HepG2 (cell line): ENCODE results near the gene WDR20. TPM values are rescaled to one million over a fixed set of nuclear protein-coding genes. Genes with fewer than 3 reads are reported as not detected.

Source experiments
- ATAC-seq: fragments of 200-7000 bp; cut with Tn5 transposase; 3 replicates; pipeline ENCODE4 v1.9.1; 2020; ENCODE audit warnings: mild to moderate bottlenecking, moderate library complexity
- BruUV-seq: library from RNA; stranded (reverse); fragments of 400-500 nt; replicated peaks from 2 replicates; lab custom pipeline; 2021; lab: Mats Ljungman, UMichigan
- CTCF ChIA-PET: fragments of 300-600 bp; formaldehyde crosslinking; extraction: SDS; loops from one replicate; lab custom pipeline; 2021; ENCODE audit warnings: low total read pairs, inconsistent platforms, low intra/inter-chr PET ratio; lab: Yijun Ruan, JAX
- POLR2A ChIA-PET: fragments of 350-600 bp; sonication (Branson Sonifier 250); formaldehyde crosslinking; loops from one replicate; lab custom pipeline; 2020; ENCODE audit warnings: antibody characterized with exemption, inconsistent platforms; lab: Yijun Ruan, JAX
- DNase-seq: peaks from one replicate; pipeline ENCODE4 v3.0.0-alpha.2; 2015; ENCODE audit warnings: low spot score
- FAIRE-seq: peaks from 3 replicates; lab custom pipeline; 2011; peaks lifted over from hg19 to GRCh38; lab: Jason Lieb, UNC
- H2AFZ ChIP-seq: one replicate; pipeline ENCODE4 v1.6.1; 2011; ENCODE audit warnings: low read length, inconsistent platforms
- H3K27ac ChIP-seq: fragments of 300-600 bp; 3 replicates; pipeline ENCODE4 v1.8.0; 2011; ENCODE audit warnings: mixed run types, mild to moderate bottlenecking, mixed read lengths, low read length, inconsistent platforms; ENCODE audit not compliant: insufficient read depth; ENCODE audit errors: extremely low read length
- H3K27me3 ChIP-seq, 2 experiments: fragments of 200-600 bp in 1 of 2; 2 replicates in 1 of 2; 3 replicates in 1 of 2; pipeline versions ENCODE4 v1.6.0 to v1.8.0; 2011; ENCODE audit warnings: low read length in 2 of 2, mild to moderate bottlenecking in 2 of 2, moderate library complexity in 2 of 2, inconsistent platforms in 1 of 2; ENCODE audit not compliant: insufficient read depth in 2 of 2, control insufficient read depth in 1 of 2
- H3K36me3 ChIP-seq, 2 experiments: fragments of 200-600 bp in 1 of 2; replicated peaks in 1 of 2; 2 replicates in 1 of 2; 3 replicates in 1 of 2; pipeline versions ENCODE4 v1.5.1 to v1.8.0; 2011; ENCODE audit warnings: low read length in 2 of 2, inconsistent platforms in 1 of 2; ENCODE audit not compliant: insufficient read depth in 2 of 2, control insufficient read depth in 1 of 2
- H3K4me1 ChIP-seq: 2 replicates; pipeline ENCODE4 v1.5.1; 2012; ENCODE audit warnings: low read length, inconsistent platforms; ENCODE audit not compliant: insufficient read depth
- H3K4me2 ChIP-seq: 2 replicates; pipeline ENCODE4 v1.6.0; 2011; ENCODE audit warnings: low read depth, low read length, inconsistent platforms
- H3K4me3 ChIP-seq, 3 experiments: fragments of 200-600 bp in 1 of 3; sonication (generic), shearing (Covaris generic) in 1 of 3; replicated peaks in 1 of 3; 2 replicates each; pipeline ENCODE4 v1.5.1; 2011 to 2016; ENCODE audit warnings: low read length in 3 of 3, inconsistent platforms in 2 of 3, low read depth in 2 of 3, mild to moderate bottlenecking in 2 of 3, control low read depth in 1 of 3, mixed read lengths in 1 of 3; ENCODE audit not compliant: insufficient read depth in 1 of 3
- H3K79me2 ChIP-seq: one replicate; pipeline ENCODE4 v1.6.1; 2011; ENCODE audit warnings: low read length, inconsistent platforms; ENCODE audit not compliant: insufficient read depth
- H3K9ac ChIP-seq: 2 replicates; pipeline ENCODE4 v1.6.0; 2011; ENCODE audit warnings: mild to moderate bottlenecking, low read depth, low read length, inconsistent platforms; ENCODE audit not compliant: insufficient read depth
- H3K9me3 ChIP-seq: 2 replicates; pipeline ENCODE4 v1.5.1; 2012; ENCODE audit warnings: mild to moderate bottlenecking, low read length
- H4K20me1 ChIP-seq: 2 replicates; pipeline ENCODE4 v1.6.0; 2011; ENCODE audit warnings: inconsistent platforms, mild to moderate bottlenecking, low read length, moderate library complexity; ENCODE audit not compliant: insufficient read depth
- TCF12 ChIP-seq, 2 experiments: fragments of 450-650 bp in 1 of 2; sonication (generic) in 1 of 2; formaldehyde crosslinking in 1 of 2; IDR thresholded peaks; 2 replicates each; pipeline versions ENCODE4 v1.6.1 to v1.8.0; 2017 to 2022; ENCODE audit warnings: antibody characterized with exemption in 1 of 2, mild to moderate bottlenecking in 1 of 2, missing genetic modification reagents in 1 of 2, moderate library complexity in 1 of 2
- U2AF2 ChIP-seq: fragments of 200-400 bp; formaldehyde crosslinking; IDR thresholded peaks from 2 replicates; pipeline ENCODE4 v1.6.1; 2017; ENCODE audit warnings: low read depth, mild to moderate bottlenecking, low read length
- ZNF446 ChIP-seq: sonication (generic); formaldehyde crosslinking; IDR thresholded peaks from 2 replicates; pipeline ENCODE4 v1.5.0; 2020; ENCODE audit warnings: mild to moderate bottlenecking, missing genetic modification reagents
- ZNF749 ChIP-seq: sonication (generic); formaldehyde crosslinking; IDR thresholded peaks from 2 replicates; pipeline ENCODE4 v1.8.0; 2022; ENCODE audit warnings: mild to moderate bottlenecking, missing genetic modification reagents, moderate library complexity, borderline replicate concordance
- WGBS: methylation state at CpG from one replicate; pipeline ENCODE4 v1.1.6; 2017; ENCODE audit warnings: low lambda C conversion rate; 5-methylcytosine and 5-hydroxymethylcytosine counted together
- in situ Hi-C: cut with HindIII; loops from 2 replicates; pipeline ENCODE4 v1.10.0; 2017; ENCODE audit warnings: low pct_unique_long_range_greater_than_20kb; ENCODE audit not compliant: extremely low pct_ligation_motif_present
- intact Hi-C: fragments of 100-400 bp; cut with micrococcal nuclease; formaldehyde crosslinking; loops from one replicate; pipeline ENCODE4 v1.10.0; 2022; ENCODE audit not compliant: unreplicated experiment
- polyA plus RNA-seq, 8 experiments: library from polyadenylated mRNA; depleted of rRNA in 3 of 8; stranded (reverse) in 7 of 8; unstranded in 1 of 8; fragments of >200 nt; fragmentation: Illumina TruSeq in 4 of 8; extraction: Trizol in 4 of 8; gene quantifications; 2 replicates each; pipeline versions ENCODE4 v1.2.1 to v1.2.3, GENCODE V29; 2011 to 2016; ENCODE audit warnings: low read depth in 4 of 8, missing spikeins in 1 of 8, mixed read lengths in 1 of 8; ENCODE audit not compliant: insufficient read depth in 1 of 8
- total RNA-seq, 5 experiments: library from RNA; depleted of rRNA; stranded (reverse); fragments of >200 nt; fragmentation: Illumina TruSeq; extraction: Trizol; gene quantifications; 2 replicates each; pipeline ENCODE4 v1.2.3, GENCODE V29; 2016; ENCODE audit warnings: low read depth in 1 of 5
- TF ChIP-seq, protein P1 (sequence below): sonication (generic); formaldehyde crosslinking; IDR thresholded peaks from 2 replicates; pipeline ENCODE4 v1.4.0; 2020; ENCODE audit warnings: mild to moderate bottlenecking, low read depth, missing genetic modification reagents

Gene WDR20
- total and polyA plus RNA-seq, 2 of the 13 experiments (the other 11 are each of a cell fraction or from before 2014, with no cell fraction given), result 10.4 to 23.2 TPM

DNA sequence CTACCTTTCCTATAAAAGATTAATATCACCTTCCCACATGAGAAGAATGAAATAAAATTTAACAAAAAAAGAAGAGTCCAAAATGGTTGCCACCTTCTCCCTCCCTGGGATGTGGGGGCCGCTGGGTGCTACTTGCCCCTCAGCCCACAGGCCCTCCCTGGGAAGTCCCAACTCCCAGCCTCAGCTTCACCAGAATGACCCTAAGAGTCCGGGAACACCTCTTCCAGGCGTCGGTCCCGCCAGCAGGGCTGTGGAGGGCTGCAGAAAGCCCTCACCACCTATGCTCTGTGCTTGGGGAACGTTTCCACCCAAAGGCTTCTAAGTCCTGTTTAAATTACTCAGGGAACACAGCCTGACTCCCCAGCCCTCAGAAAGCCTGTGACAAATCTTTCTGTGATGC, 93.4 kb downstream of the WDR20 start:
- CTCF ChIA-PET, result no interaction called here
- Histone ChIP-seq H2AFZ (no peak overlapping the region), H3K36me3 (peaks cover 1 to 10% of the 10 kb centered on the region in 2 experiments; a peak in 1 of 5 replicates), H3K9me3 (no peaks in the 10 kb centered on the region), H3K4me1 (peaks cover 19% of the 10 kb centered on the region; the same call in 1 of the 2 replicates), H3K27me3 (no peaks in the 10 kb centered on the region), H3K4me2 (no peak overlapping the region), H3K4me3 (no peak overlapping the region), H3K27ac (no peak overlapping the region), H3K79me2 (no peaks in the 10 kb centered on the region), H4K20me1 (no peaks in the 10 kb centered on the region), H3K9ac (no peak overlapping the region)
- ATAC-seq (no peak), DNase-seq (no peak), FAIRE-seq (no peak)
- BruUV-seq, result no TSS peak
- 95% methylated on average over 6 of the region's 6 CpGs for WGBS
- in situ Hi-C loops, result no loop called here
- POLR2A ChIA-PET, result no interaction called here
- TF ChIP-seq ZNF749 (CRISPR knock-in tag) (no peak), ZNF446 (CRISPR knock-in tag) (no peak), U2AF2 (no peak), TCF12 (IDR thresholded peaks at IDR 0.05) (no peak), TCF12 (CRISPR knock-in tag; IDR thresholded peaks at IDR 0.05) (no peak)
- TF ChIP-seq, protein P1, sequence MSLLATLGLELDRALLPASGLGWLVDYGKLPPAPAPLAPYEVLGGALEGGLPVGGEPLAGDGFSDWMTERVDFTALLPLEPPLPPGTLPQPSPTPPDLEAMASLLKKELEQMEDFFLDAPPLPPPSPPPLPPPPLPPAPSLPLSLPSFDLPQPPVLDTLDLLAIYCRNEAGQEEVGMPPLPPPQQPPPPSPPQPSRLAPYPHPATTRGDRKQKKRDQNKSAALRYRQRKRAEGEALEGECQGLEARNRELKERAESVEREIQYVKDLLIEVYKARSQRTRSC (CRISPR knock-in tag), result no peak
- intact Hi-C loops, result no loop called here
